SK-N-SH treated with all-trans-retinoic acid at 6 μM for 48 hours (cell line): Measurements from ENCODE around the gene ENTPD2.
A peak's percentile ranks its signal among the peaks of the same experiment; 100 is the strongest.

Experiments
- ATAC-seq: fragments of 200-7000 bp; cut with Tn5 transposase; 3 replicates; pipeline ENCODE4 v1.9.1; 2020; ENCODE audit warnings: mild to moderate bottlenecking, moderate library complexity
- ARNTL ChIP-seq: fragments of 450-650 bp; formaldehyde crosslinking; IDR thresholded peaks from 2 replicates; pipeline ENCODE4 v1.5.0; 2020; ENCODE audit warnings: low read depth, mild to moderate bottlenecking, moderate library complexity, borderline replicate concordance
- BACH2 ChIP-seq: fragments of 250-450 bp; sonication (Bioruptor Pico); IDR thresholded peaks from 2 replicates; pipeline ENCODE4 v1.9.0; 2021; ENCODE audit warnings: mild to moderate bottlenecking, borderline replicate concordance
- CREB5 ChIP-seq: fragments of 250-450 bp; sonication (Bioruptor Pico); IDR thresholded peaks from 2 replicates; pipeline ENCODE4 v1.5.1; 2020; ENCODE audit warnings: low read depth, mild to moderate bottlenecking, moderate library complexity
- CSDC2 ChIP-seq: fragments of 250-450 bp; sonication (Bioruptor Pico); IDR thresholded peaks from 2 replicates; pipeline ENCODE4 v1.5.0; 2020; ENCODE audit warnings: mild to moderate bottlenecking, moderate library complexity
- ESRRG ChIP-seq: fragments of 250-450 bp; sonication (Bioruptor Pico); IDR thresholded peaks from 2 replicates; pipeline ENCODE4 v1.6.1; 2021; ENCODE audit warnings: mild to moderate bottlenecking
- GLIS3 ChIP-seq: fragments of 250-450 bp; sonication (Bioruptor Pico); IDR thresholded peaks from 2 replicates; pipeline ENCODE4 v1.5.0; 2020; ENCODE audit warnings: mild to moderate bottlenecking, moderate library complexity
- ISL1 ChIP-seq: fragments of 250-450 bp; sonication (Bioruptor Pico); IDR thresholded peaks from 2 replicates; pipeline ENCODE4 v2.1.2; 2022; ENCODE audit warnings: mild to moderate bottlenecking, moderate library complexity
- OSR1 ChIP-seq: fragments of 250-450 bp; sonication (Bioruptor Pico); IDR thresholded peaks from 2 replicates; pipeline ENCODE4 v1.8.0; 2022; ENCODE audit warnings: moderate library complexity, mild to moderate bottlenecking, inconsistent platforms
- PATZ1 ChIP-seq: fragments of 250-450 bp; sonication (Bioruptor Pico); IDR thresholded peaks from 2 replicates; pipeline ENCODE4 v1.8.0; 2020; ENCODE audit warnings: mild to moderate bottlenecking, moderate library complexity, borderline replicate concordance
- POU6F1 ChIP-seq: fragments of 250-450 bp; sonication (Bioruptor Pico); IDR thresholded peaks from 2 replicates; pipeline ENCODE4 v1.8.0; 2021; ENCODE audit warnings: low read depth, mild to moderate bottlenecking, moderate library complexity, borderline replicate concordance
- PPARA ChIP-seq: fragments of 250-450 bp; sonication (Bioruptor Pico); IDR thresholded peaks from 2 replicates; pipeline ENCODE4 v1.5.0; 2020; ENCODE audit warnings: mild to moderate bottlenecking, borderline replicate concordance
- RARB ChIP-seq: fragments of 250-450 bp; sonication (Bioruptor Pico); IDR thresholded peaks from 2 replicates; pipeline ENCODE4 v1.8.0; 2021; ENCODE audit warnings: mild to moderate bottlenecking, moderate library complexity
- TOX ChIP-seq: fragments of 250-450 bp; sonication (Bioruptor Pico); IDR thresholded peaks from 2 replicates; pipeline ENCODE4 v1.8.0; 2021; ENCODE audit warnings: mild to moderate bottlenecking, moderate library complexity, borderline replicate concordance
- TSHZ2 ChIP-seq: fragments of 250-450 bp; sonication (Bioruptor Pico); IDR thresholded peaks from 2 replicates; pipeline ENCODE4 v1.5.0; 2020; ENCODE audit warnings: mild to moderate bottlenecking, moderate library complexity
- ZC3H10 ChIP-seq: fragments of 250-450 bp; sonication (Bioruptor Pico); IDR thresholded peaks from 2 replicates; pipeline ENCODE4 v1.5.1; 2021; ENCODE audit warnings: mild to moderate bottlenecking, moderate library complexity
- ZFP3 ChIP-seq: fragments of 250-450 bp; sonication (Bioruptor Pico); IDR thresholded peaks from 2 replicates; pipeline ENCODE4 v1.5.0; 2020; ENCODE audit warnings: mild to moderate bottlenecking, moderate library complexity
- ZNF565 ChIP-seq: fragments of 450-650 bp; formaldehyde crosslinking; conservative IDR thresholded peaks from 2 replicates; pipeline ENCODE4 v1.5.0; 2020; ENCODE audit warnings: low read depth, mild to moderate bottlenecking, moderate library complexity
- ZNF70 ChIP-seq: fragments of 450-650 bp; formaldehyde crosslinking; IDR thresholded peaks from 2 replicates; pipeline ENCODE4 v1.5.0; 2020; ENCODE audit warnings: mild to moderate bottlenecking, moderate library complexity
- ZNF8 ChIP-seq: fragments of 450-650 bp; formaldehyde crosslinking; IDR thresholded peaks from 2 replicates; pipeline ENCODE4 v1.5.0; 2020; ENCODE audit warnings: mild to moderate bottlenecking, moderate library complexity
- TF ChIP-seq, protein P1 (sequence below): fragments of 250-450 bp; sonication (Bioruptor Pico); IDR thresholded peaks from 2 replicates; pipeline ENCODE4 v1.5.1; 2021; ENCODE audit warnings: mild to moderate bottlenecking, moderate library complexity

The ENTPD2 gene

GRCh38 chr9:137023583-137023991, 30.3 kb downstream of the ENTPD2 start:
- ATAC-seq = no peak
- TF ChIP-seq OSR1 = no peak
- TF ChIP-seq, protein P1, sequence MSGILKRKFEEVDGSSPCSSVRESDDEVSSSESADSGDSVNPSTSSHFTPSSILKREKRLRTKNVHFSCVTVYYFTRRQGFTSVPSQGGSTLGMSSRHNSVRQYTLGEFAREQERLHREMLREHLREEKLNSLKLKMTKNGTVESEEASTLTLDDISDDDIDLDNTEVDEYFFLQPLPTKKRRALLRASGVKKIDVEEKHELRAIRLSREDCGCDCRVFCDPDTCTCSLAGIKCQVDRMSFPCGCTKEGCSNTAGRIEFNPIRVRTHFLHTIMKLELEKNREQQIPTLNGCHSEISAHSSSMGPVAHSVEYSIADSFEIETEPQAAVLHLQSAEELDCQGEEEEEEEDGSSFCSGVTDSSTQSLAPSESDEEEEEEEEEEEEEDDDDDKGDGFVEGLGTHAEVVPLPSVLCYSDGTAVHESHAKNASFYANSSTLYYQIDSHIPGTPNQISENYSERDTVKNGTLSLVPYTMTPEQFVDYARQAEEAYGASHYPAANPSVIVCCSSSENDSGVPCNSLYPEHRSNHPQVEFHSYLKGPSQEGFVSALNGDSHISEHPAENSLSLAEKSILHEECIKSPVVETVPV (CRISPR knock-in tag) = no peak

DNA sequence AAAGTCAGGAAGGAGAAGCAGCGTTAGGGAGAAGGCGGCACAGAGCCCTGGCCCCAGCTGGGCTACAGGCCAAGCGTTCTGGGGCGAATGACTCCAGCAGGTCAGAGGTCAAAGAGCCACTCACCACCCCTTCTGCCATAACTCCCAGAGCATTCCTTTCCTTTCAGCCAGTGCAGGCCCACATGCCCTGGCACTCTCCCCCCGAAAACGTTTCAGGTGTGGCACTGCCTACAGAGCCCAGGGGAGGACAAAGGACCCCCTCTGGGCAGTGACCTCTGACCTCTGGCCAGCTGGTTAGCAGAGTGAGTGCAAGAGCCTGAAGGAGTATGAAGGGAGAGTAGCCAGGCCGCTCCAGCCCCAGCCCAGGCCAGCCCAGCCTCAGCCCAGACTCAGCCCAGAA, 30.7 kb downstream of the ENTPD2 start:
- no peak for ATAC-seq
- TF ChIP-seq TOX (CRISPR knock-in tag) (no peak), ESRRG (CRISPR knock-in tag) (no peak), ISL1 (CRISPR knock-in tag) (no peak), GLIS3 (CRISPR knock-in tag) (no peak), POU6F1 (CRISPR knock-in tag) (no peak), PPARA (CRISPR knock-in tag) (no peak), ZNF8 (no peak), CSDC2 (no peak)
- TF ChIP-seq, all 23 proteins: peak for 0

GRCh38 chr9:137022662-137023008, 31.2 kb downstream of the ENTPD2 start:
- TF ChIP-seq TOX (CRISPR knock-in tag) = no peak
- no peak for TF ChIP-seq RARB (CRISPR knock-in tag)
- TF ChIP-seq ZNF70 (CRISPR knock-in tag) = no peak
- no peak for TF ChIP-seq BACH2 (CRISPR knock-in tag)
- no peak for TF ChIP-seq POU6F1 (CRISPR knock-in tag)
- TF ChIP-seq CREB5 (CRISPR knock-in tag) = no peak
- TF ChIP-seq ZNF565 (CRISPR knock-in tag) = no peak
- no peak for TF ChIP-seq OSR1
- no peak for TF ChIP-seq ZC3H10 (CRISPR knock-in tag)
- TF ChIP-seq ZFP3 (CRISPR knock-in tag) = no peak
- TF ChIP-seq ZNF8 = no peak
- no peak for TF ChIP-seq PPARA (CRISPR knock-in tag)
- TF ChIP-seq, protein P1 (CRISPR knock-in tag) = no peak
- no peak for TF ChIP-seq ESRRG (CRISPR knock-in tag)
- no peak for TF ChIP-seq ARNTL (CRISPR knock-in tag)
- no peak for ATAC-seq

DNA sequence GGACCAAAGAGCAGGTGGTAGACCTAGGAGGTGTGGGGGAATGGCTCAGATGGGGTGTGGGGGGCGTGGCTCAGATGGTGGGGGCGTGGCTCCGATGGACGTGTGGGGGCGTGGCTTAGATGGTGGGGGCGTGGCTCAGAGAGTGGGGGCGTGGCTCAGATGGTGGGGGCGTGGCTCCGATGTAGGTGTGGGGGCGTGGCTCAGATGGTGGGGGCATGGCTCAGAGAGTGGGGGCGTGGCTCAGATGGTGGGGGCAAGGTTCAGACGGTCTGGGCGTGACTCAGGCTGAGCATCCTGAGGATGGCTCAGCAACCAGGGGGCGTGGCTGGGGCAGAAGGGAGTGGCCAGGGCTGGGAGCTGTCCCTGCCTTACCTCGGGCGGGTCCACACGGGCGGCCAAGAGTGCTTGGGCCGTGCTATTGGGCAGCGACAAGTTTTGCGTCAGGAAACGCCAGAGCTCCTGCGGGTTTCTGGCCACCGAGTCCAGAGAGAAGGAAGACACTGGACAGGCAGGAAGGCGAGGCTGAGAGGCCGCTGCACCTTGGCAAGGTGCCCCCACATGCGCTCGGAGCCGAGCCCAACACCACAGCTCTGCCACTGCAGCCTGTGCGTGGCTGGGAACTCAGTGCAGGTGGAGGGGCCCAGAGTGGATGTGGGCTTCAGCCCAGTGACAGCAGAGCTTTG, 31.7 kb downstream of the ENTPD2 start:
- peak; percentile 58 for ATAC-seq
- no peak for TF ChIP-seq ESRRG (CRISPR knock-in tag)
- TF ChIP-seq POU6F1 (CRISPR knock-in tag) = no peak
- TF ChIP-seq ZFP3 (CRISPR knock-in tag) = no peak
- TF ChIP-seq TSHZ2 (CRISPR knock-in tag) = no peak
- TF ChIP-seq CSDC2 = no peak
- no peak for TF ChIP-seq PPARA (CRISPR knock-in tag)
- TF ChIP-seq RARB (CRISPR knock-in tag) = no peak
- TF ChIP-seq OSR1 = no peak
- no peak for TF ChIP-seq BACH2 (CRISPR knock-in tag)
- no peak for TF ChIP-seq ZC3H10 (CRISPR knock-in tag)
- no peak for TF ChIP-seq PATZ1 (CRISPR knock-in tag)
